ENCODE data around the gene FSD1L. TPM values are rescaled to one million over a fixed set of nuclear protein-coding genes. Genes with fewer than 3 reads are reported as not detected.
A peak's percentile ranks its signal among the peaks of the same experiment; 100 is the strongest.

The FSD1L gene
- total and polyA plus RNA-seq, 2 of the 13 experiments (the other 11 are each of a cell fraction or from before 2014, with no cell fraction given), result 4.1 to 5.1 TPM

DNA sequence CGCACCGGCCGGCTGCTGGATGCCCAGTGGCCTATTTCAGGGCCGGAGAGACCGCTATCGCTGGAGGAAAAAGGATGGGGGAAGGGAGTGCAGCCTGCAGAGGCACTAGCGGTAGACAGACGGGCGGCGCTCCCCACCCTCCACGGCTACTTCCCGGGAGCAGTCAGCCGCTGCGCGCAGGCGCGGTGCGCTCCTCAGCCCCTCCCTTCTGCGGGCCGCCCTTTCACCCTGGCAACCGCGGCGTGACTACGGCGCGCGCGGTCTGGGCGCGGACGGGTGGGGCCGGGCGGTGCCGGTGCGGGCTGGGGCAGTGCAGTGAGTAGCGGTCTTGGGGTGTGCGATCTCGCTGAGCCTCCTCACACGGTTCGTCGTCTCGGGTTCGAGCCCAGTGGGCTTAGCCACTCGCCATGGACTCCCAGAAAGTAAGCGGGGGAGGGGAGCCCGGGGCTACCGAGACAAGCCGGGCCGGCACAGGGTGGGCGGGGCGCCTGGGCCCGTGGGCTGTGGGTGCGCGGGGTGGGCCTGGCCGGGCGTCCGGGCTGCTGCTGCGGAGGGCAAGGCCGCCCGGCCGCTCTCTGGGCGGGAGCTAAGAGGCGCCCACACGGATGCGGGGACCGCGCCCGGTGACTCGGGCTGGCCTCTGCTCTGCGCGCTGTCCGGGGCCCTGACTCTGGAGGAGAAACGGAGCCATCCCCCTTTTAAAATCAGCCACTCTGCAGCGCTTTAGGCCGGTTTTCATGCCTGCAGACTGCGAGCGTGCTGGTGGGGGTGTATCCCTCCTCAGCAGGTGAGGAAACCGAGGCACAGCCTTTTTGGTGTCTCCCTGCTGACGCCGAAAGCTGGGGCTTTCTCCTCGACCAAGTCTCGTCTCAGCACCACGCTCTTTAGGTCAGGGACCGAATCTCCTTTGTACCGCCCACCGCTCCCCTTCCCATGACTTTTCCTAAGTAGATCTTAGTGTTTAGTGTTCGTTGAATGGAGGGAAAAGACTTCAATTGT, at the start of gene FSD1L (continued):
- TF ChIP-seq, protein P1, sequence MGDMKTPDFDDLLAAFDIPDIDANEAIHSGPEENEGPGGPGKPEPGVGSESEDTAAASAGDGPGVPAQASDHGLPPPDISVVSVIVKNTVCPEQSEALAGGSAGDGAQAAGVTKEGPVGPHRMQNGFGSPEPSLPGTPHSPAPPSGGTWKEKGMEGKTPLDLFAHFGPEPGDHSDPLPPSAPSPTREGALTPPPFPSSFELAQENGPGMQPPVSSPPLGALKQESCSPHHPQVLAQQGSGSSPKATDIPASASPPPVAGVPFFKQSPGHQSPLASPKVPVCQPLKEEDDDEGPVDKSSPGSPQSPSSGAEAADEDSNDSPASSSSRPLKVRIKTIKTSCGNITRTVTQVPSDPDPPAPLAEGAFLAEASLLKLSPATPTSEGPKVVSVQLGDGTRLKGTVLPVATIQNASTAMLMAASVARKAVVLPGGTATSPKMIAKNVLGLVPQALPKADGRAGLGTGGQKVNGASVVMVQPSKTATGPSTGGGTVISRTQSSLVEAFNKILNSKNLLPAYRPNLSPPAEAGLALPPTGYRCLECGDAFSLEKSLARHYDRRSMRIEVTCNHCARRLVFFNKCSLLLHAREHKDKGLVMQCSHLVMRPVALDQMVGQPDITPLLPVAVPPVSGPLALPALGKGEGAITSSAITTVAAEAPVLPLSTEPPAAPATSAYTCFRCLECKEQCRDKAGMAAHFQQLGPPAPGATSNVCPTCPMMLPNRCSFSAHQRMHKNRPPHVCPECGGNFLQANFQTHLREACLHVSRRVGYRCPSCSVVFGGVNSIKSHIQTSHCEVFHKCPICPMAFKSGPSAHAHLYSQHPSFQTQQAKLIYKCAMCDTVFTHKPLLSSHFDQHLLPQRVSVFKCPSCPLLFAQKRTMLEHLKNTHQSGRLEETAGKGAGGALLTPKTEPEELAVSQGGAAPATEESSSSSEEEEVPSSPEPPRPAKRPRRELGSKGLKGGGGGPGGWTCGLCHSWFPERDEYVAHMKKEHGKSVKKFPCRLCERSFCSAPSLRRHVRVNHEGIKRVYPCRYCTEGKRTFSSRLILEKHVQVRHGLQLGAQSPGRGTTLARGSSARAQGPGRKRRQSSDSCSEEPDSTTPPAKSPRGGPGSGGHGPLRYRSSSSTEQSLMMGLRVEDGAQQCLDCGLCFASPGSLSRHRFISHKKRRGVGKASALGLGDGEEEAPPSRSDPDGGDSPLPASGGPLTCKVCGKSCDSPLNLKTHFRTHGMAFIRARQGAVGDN (CRISPR knock-in tag; IDR thresholded peaks at IDR 0.05), result peak; percentile 94
- TF ChIP-seq ZSCAN30 (CRISPR knock-in tag; IDR thresholded peaks at IDR 0.05), result no peak
- no peak; the same call in 1 of the 2 replicates for TF ChIP-seq ARHGAP35 (CRISPR knock-in tag; IDR thresholded peaks at IDR 0.05; ENCODE audit: borderline replicate concordance)
- no peak for TF ChIP-seq FOXK1 (CRISPR knock-in tag; IDR thresholded peaks at IDR 0.05; ENCODE audit: borderline replicate concordance, low read depth)
- TF ChIP-seq GTF3A (CRISPR knock-in tag; conservative IDR thresholded peaks at IDR 0.05), result 0 out of 2 replicates have a peak, but pooled peaks have one; percentile 32
- TF ChIP-seq ZNF432 (CRISPR knock-in tag; IDR thresholded peaks at IDR 0.05; ENCODE audit: borderline replicate concordance), result no peak
- peak; percentile 78; the same call in 1 of the 2 replicates for TF ChIP-seq HBP1 (CRISPR knock-in tag; IDR thresholded peaks at IDR 0.05; ENCODE audit: low read depth)
- TF ChIP-seq KDM1A (CRISPR knock-in tag; IDR thresholded peaks at IDR 0.05), result no peak
- no peak for TF ChIP-seq ZNF326 (CRISPR knock-in tag; IDR thresholded peaks at IDR 0.05; ENCODE audit: borderline replicate concordance)
- TF ChIP-seq ZNF616 (CRISPR knock-in tag; IDR thresholded peaks at IDR 0.05; ENCODE audit: low read depth), result 0 out of 2 replicates have a peak, but pooled peaks have one; percentile 30
- no peak for TF ChIP-seq ARNT (IDR thresholded peaks at IDR 0.05)
- TF ChIP-seq CTCF (CRISPR knock-in tag; IDR thresholded peaks at IDR 0.05), result peak; percentile 80
- TF ChIP-seq YEATS4 (CRISPR knock-in tag; IDR thresholded peaks at IDR 0.05; ENCODE audit: borderline replicate concordance), result peak; percentile 79
- no peak for TF ChIP-seq ZNF775 (CRISPR knock-in tag; IDR thresholded peaks at IDR 0.05; ENCODE audit: borderline replicate concordance)
- no peak for TF ChIP-seq ZNF530 (CRISPR knock-in tag; IDR thresholded peaks at IDR 0.05; ENCODE audit: low read depth)
- TF ChIP-seq STAT5B (CRISPR knock-in tag; IDR thresholded peaks at IDR 0.05), result no peak
- no peak for TF ChIP-seq RNF2 (conservative IDR thresholded peaks at IDR 0.05; ENCODE audit: low read depth)
- TF ChIP-seq ZIK1 (CRISPR knock-in tag; IDR thresholded peaks at IDR 0.05; ENCODE audit: borderline replicate concordance, low read depth), result peak; percentile 26; the same call in 1 of the 2 replicates
- TF ChIP-seq ZNF563 (CRISPR knock-in tag; IDR thresholded peaks at IDR 0.05), result peak; percentile 24
- peak; percentile 61 for TF ChIP-seq ZNF776 (CRISPR knock-in tag; IDR thresholded peaks at IDR 0.05)
- no peak for TF ChIP-seq ZNF605 (CRISPR knock-in tag; IDR thresholded peaks at IDR 0.05)

Measured in HepG2 (cell line).